GM19238 (cell line): ENCODE results near the gene CAMTA1.
"Not testable (repeated sequence)": the region's sequence is repeated elsewhere in the genome, so short reads cannot be mapped to it uniquely, and the experiment has no call there.

Source experiments
- DNase-seq: peaks from one replicate; pipeline ENCODE4 v3.0.0; 2011; ENCODE audit warnings: low spot score; ENCODE audit not compliant: insufficient read length

The CAMTA1 gene

DNA sequence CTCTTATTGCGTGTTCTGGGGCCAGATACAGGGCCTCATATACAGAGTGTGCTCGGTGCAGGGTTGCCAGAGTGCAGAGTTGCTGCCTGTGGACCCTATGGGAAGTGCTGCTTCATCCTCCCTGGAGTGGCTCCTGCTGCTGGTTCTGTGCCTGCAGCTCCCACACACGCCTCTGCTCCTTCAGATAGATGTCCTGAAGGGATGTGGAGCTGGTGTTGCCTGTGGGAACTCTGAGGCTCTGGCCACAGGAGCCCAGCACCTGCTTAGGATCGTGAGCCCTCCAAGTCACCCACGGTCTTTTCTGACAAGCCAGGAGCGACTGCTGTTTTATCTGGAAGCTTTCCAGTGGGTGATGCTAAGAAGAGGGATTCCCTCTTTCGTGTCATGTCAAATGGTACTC lies 120.5 kb downstream of the CAMTA1 start:
- DNase-seq, result no peak

GRCh38 chr1:6906783-6907182 lies 121.5 kb downstream of the CAMTA1 start:
- no peak for DNase-seq

GRCh38 chr1:6907201-6907600 lies 121.9 kb downstream of the CAMTA1 start:
- no peak for DNase-seq

- DNase-seq, result no peak
Measured at GRCh38 chr1:6907676-6908434, 122.6 kb downstream of the CAMTA1 start.

GRCh38 chr1:6909401-6909800 lies 124.1 kb downstream of the CAMTA1 start:
- no peak for DNase-seq

- no peak for DNase-seq
Measured at GRCh38 chr1:6909857-6910256, 124.6 kb downstream of the CAMTA1 start.

DNA sequence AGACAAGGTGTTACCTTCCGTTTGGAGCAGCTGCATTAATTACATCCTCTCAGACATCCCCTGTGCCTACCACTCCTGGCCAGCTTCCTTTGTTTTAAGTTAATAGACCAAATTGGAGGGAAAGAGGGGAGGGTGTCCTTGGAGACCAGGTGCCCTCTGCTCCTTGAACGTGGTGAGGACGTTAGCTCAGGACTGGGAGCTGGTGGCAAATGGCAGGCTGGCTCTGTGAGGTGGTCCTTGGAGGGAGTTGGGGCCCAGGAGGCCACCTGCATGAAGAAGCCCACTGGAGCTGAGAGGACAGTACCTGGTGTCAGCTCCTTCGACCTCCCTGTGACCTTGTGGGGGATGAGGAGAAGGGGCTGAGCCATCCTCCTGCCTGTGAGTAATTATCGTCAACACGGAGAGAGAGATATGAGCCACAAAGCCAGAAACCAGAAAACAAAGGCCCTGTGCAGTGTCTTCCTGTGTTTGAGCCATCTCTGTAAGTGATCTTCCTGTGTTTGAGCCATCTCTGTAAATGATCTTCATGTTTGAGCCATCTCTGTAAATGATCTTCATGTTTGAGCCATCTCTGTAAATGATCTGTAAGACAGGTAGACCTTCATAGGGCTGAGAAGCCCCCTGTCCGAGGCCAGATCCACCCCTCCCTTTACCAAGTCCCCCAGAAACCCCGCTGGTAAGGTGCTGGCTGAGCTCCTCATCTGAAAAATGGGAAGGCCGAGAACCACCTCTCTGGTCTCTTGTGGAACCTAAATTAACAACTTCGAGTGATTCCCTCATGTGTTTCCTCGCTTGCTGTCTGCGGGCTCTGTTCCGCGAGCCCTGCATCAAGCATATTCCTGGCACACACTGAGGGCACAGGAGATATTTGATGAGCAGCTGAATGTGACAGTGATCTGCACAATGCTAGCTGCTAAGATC lies 126.0 kb downstream of the CAMTA1 start:
- no peak for DNase-seq

- DNase-seq, result no peak
Measured at GRCh38 chr1:6911974-6912373, 126.7 kb downstream of the CAMTA1 start.

- DNase-seq, result no peak
Measured at GRCh38 chr1:6912518-6912917, 127.3 kb downstream of the CAMTA1 start.

DNA sequence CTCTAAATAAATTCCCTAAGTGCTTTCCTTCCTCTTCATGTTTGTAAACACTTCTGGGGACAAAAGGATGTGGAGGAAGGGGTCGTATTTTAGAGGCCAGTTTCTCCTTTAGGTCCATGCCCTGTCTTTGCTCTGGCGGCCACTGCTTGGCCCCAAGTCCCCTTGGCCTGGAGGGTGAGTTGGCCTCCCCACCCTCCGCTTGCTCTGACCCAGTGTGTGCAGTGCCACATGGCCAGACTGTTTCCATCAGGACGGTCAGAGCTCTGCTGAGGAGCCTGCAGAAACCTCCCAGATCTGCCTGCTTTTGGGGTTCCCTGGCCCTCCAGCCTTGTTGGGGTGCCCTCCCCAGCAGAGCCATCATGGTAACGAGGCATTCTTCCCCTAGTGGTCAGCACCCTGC lies 127.8 kb downstream of the CAMTA1 start:
- no peak for DNase-seq

- no peak for DNase-seq
Measured at GRCh38 chr1:6914706-6915105, 129.5 kb downstream of the CAMTA1 start.

- no peak for DNase-seq
Measured at GRCh38 chr1:6915999-6916565, 130.8 kb downstream of the CAMTA1 start.

DNA sequence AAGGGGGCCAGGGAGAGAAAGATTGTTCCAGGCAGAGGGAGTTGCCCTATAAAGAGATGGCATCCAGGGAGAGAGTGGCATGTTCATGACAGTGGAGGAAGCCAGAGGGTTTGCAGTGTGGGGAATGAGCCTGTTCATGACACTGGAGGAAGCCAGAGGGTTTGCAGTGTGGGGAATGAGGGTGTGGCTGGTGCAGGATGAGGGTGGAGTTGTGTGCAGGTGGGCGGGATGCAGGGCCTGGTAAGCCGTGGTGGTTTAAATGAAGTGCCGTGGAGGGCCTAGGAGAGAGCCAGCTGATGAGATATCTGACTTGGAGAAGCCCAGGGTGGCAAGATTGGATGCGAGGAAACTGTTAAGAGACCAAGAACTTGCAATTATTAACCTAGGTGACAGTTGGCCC lies 131.8 kb downstream of the CAMTA1 start:
- no peak for DNase-seq

- no peak for DNase-seq
Measured at GRCh38 chr1:6918186-6918924, 133.1 kb downstream of the CAMTA1 start.

GRCh38 chr1:6918925-6919511 lies 133.8 kb downstream of the CAMTA1 start:
- DNase-seq, result no peak

DNA sequence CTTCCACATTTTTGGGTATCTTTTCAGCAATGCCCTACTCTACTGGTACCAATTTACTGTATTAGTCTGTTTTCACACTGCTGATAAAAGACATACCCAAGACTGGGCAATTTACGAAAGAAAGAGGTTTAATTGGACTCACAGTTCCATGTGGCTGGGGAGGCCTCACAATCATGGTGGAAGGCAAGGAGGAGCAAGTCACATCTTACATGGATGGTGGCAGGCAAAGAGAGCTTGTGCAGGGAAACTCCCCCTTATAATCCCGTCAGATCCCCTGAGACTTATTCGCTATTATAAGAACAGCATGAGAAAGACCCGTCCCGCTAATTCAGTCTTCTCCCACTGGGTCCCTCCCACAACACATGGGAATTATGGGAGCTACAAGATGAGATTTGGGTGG lies 136.3 kb downstream of the CAMTA1 start:
- not testable (repeated sequence) for DNase-seq

DNA sequence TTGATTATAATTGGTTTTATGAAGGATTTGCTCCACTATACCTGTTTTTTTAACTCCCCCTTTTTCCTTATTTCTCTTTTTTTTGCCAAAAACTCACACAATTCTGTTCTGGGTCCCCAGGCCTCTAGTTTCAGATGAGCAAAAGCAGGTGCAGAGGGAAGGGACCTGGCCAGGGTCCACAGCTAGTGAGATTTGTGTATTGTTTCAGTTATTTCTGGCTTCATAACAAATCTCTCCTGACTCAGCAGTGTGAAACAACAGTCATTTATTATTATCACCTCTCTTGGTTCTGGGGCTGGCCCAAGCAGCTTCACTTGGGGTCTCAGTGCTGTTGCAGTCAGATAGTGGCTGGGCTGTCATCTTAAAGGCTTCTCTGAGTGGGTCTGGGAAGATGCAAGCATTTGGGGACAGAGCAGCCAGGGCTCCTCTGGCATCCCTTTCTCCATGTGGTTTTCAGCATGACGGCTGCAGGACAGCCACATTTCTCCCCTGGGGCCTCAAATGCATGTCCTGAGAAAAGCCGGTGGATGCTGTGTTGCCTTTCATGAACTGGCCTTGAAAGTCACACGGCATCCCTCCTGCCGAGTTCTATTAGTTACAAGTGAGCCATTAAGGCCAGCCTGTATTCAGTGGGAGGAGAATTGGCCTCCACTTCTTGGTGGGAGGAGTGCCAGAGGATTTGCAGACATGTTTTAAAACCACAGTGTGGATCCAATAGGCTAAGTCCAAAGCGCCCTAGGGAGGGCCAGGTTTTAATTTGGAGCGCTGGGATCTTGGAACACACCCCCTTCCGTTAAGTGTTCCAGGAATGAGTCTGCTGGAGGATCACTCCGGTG lies 137.1 kb downstream of the CAMTA1 start:
- no peak for DNase-seq

DNA sequence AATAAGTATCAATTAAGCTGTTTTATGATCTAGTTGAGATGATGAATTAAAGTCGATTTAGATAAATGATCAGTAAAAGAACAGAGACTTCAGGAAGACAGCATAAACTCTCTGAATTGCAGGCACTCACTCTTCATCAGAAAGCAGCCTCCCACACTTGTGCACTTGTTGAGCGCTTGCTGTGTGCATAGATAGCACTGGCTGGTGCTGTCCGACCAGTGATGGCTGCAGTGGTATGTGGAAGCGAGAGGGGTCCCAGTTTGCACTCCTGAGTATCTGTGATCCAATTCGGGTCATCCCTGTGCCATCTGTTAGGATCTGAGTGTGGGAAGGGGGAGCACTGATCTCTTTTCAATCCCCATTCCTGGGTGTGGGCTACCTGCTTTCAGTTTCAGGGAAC lies 137.8 kb downstream of the CAMTA1 start:
- no peak for DNase-seq

DNA sequence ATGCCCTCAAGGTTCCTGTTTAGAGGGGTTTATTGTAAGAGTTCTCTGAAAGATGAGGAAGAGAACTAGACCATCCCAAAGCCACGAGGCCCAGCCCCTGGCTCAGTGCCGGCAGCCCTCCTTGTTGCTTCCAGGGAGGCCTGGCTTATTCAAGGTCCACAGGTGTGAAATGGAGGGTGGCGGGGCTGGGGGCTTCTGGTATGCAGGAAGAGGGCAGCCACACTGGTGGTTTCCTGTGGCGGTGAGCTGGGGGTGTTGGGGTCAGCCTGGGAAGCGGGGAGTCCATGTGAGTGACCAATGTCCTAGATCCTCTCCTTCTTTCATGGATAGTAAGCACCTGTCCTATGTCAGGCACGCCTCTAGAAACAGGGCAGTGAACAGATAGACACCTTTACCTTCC lies 138.2 kb downstream of the CAMTA1 start:
- DNase-seq, result no peak
